Activated CD4-positive, alpha-beta T cell treated with anti-CD3 and anti-CD28 coated beads for 36 hours (primary cell): Measurements from ENCODE around the gene ITLN1. TPM values are rescaled to one million over a fixed set of nuclear protein-coding genes. Genes with fewer than 3 reads are reported as not detected.

ENCODE experiments used
- total RNA-seq, 2 experiments: library from RNA; stranded (reverse); gene quantifications; one replicate each; pipeline ENCODE4 v1.2.3, GENCODE V29; 2021

Gene ITLN1
- total RNA-seq, 2 experiments from 2014 or later, result not detected

Other genes with a start within 250 kb of the ITLN1 start
- 100 to 1,000 TPM; 103 to 108 TPM for gene SLAMF1, start 238.1 kb downstream of the ITLN1 start, total RNA-seq
- 100 to 1,000 TPM; 180 to 217 TPM for gene CD48, start 173.4 kb downstream of the ITLN1 start, total RNA-seq
- 10 to 100 TPM; 35.9 to 40.3 TPM for gene SLAMF7, start 145.9 kb downstream of the ITLN1 start, total RNA-seq
- gene LY9, start 89.0 kb downstream of the ITLN1 start, total RNA-seq, result 10 to 100 TPM in 1 of 2 experiments, 1 to 10 TPM in 1; 10.0 to 11.0 TPM
- under 1 TPM; 0.14 to 0.25 TPM for gene CD244, start 22.3 kb downstream of the ITLN1 start, total RNA-seq
- gene ITLN2, start 69.6 kb upstream of the ITLN1 start, total RNA-seq, result not detected
- gene F11R, start 136.0 kb upstream of the ITLN1 start, total RNA-seq, result 10 to 100 TPM; 16.9 to 25.2 TPM
- 10 to 100 TPM; 26.0 to 42.8 TPM for gene TSTD1, start 153.8 kb upstream of the ITLN1 start, total RNA-seq
- gene USF1, start 160.8 kb upstream of the ITLN1 start, total RNA-seq, result 10 to 100 TPM; 34.5 to 42.8 TPM
- 100 to 1,000 TPM; 125 to 165 TPM for gene ARHGAP30, start 184.7 kb upstream of the ITLN1 start, total RNA-seq
- gene NECTIN4, start 204.4 kb upstream of the ITLN1 start, total RNA-seq, result not detected
- under 1 TPM; 0.39 to 0.50 TPM for gene KLHDC9, start 213.2 kb upstream of the ITLN1 start, total RNA-seq
- gene PFDN2, start 232.9 kb upstream of the ITLN1 start, total RNA-seq, result 100 to 1,000 TPM; 108 to 136 TPM
- gene NIT1, start 232.9 kb upstream of the ITLN1 start, total RNA-seq, result 10 to 100 TPM; 58.2 to 62.1 TPM
- gene DEDD, start 247.5 kb upstream of the ITLN1 start, total RNA-seq, result 10 to 100 TPM; 33.9 to 44.9 TPM